GM19238 (cell line): ENCODE measurements around the gene RC3H2.

Experiments
- DNase-seq: peaks from one replicate; pipeline ENCODE4 v3.0.0; 2011; ENCODE audit warnings: low spot score; ENCODE audit not compliant: insufficient read length

Gene RC3H2

DNA sequence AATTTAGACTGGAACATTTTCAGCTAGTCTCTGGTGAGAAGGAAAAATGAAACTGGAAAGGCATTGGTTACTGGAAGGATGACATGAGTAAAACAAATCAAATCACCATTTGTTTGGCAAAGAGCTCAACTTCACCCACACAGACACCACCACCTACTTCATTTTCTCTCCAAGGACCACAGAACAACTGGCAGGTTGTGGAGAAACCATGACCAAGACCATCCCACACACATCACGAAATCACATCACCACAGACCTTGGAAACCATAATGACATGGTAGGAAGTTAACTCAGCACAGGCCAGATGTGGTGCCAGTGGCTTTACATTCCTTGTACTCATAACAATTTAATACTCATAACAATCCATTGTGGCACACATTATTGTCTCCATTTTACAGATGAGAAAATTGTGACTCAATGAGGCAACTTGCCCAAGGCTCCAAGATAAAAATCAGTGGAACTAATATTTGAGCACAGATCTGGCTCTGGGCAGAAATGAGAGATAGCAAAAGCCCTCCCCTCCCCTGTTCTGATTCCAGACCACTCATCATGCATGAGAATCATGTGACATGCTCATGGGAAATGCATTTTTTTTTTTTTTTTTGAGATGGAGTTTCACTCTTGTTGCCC is 97.8 kb downstream of the RC3H2 start:
- DNase-seq = no peak

DNA sequence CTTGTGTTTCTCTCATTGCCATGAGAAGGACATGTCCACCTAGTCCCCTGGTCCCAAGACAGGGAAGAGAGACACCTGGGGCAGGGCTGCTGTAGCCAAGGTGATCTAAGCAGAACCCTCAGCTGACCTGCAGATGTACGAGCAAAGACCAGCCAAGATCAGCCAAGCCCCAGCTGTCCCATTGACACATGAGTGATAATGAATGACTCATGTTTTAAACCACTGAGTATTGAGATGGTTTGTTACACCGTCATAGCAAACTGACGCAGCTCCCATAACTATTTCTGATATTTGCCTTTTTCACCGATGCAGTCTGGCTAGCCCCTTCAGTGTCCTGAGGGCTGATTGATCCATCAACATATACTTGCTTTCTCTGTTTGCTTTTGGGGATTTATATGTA is 98.5 kb downstream of the RC3H2 start:
- DNase-seq = no peak

DNA sequence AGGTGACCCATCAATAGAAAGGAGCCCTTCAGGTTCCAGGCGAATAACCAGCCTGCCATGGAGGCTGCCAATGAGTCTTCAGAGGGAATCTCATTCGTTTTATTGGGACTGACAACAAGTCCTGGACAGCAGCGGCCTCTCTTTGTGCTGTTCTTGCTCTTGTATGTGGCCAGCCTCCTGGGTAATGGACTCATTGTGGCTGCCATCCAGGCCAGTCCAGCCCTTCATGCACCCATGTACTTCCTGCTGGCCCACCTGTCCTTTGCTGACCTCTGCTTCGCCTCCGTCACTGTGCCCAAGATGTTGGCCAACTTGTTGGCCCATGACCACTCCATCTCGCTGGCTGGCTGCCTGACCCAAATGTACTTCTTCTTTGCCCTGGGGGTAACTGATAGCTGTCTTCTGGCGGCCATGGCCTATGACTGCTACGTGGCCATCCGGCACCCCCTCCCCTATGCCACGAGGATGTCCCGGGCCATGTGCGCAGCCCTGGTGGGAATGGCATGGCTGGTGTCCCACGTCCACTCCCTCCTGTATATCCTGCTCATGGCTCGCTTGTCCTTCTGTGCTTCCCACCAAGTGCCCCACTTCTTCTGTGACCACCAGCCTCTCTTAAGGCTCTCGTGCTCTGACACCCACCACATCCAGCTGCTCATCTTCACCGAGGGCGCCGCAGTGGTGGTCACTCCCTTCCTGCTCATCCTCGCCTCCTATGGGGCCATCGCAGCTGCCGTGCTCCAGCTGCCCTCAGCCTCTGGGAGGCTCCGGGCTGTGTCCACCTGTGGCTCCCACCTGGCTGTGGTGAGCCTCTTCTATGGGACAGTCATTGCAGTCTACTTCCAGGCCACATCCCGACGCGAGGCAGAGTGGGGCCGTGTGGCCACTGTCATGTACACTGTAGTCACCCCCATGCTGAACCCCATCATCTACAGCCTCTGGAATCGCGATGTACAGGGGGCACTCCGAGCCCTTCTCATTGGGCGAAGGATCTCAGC is 104.8 kb downstream of the RC3H2 start, which contains the start of gene OR1K1:
Gene OR1K1 (plus strand): TSS at position 58 of the 995 bp plus-strand sequence. CDS start 0 bp downstream, at position 58.
- DNase-seq = no peak

DNA sequence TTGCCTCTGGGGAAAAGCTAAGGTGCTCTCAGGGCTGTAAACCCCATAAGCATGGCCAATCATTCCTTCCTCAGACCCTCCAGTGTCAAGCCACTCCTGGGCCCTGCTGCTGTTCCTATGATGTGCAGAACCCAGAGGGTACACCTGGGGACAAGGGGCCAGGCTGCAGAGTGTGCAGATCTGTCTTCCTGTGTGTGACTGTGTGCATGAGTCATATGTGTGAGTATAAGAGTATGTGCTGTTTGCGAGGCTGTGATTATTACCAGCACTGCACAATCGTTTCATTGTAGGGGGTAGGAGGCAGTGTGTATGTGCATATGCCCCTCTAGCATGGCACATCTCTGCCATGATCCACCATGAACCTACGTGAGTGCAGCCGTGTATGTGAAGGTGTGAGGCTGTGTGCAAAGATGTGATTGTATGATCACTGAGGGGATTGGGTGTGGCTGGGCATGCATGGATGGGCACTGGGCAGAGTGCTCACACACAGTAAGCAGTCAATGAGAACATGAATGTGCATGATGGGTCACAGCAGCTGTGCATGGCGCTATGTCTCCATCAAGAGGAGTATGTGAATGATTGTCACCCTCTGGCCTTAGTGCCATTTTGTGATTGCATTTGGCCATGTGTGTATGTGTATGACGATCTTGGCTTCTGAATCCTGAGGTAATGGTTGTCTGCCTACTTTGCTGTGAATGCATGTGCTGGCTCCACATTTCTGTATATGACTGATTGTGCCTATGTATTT is 107.7 kb downstream of the RC3H2 start:
- DNase-seq = no peak
